Activated CD4-positive, alpha-beta T cell treated with anti-CD3 and anti-CD28 coated beads for 24 hours (primary cell): ENCODE results near the gene CACNB2.
"Not testable (repeated sequence)": the region's sequence is repeated elsewhere in the genome, so short reads cannot be mapped to it uniquely, and the experiment has no call there.

Source experiments
- DNase-seq, 2 donors: peaks; one replicate each; pipeline ENCODE4 v3.0.0-alpha.2; 2020; ENCODE audit warnings: low read depth in 2 of 2

Gene CACNB2

GRCh38 chr10:18144928-18145327, 4.7 kb downstream of the CACNB2 start:
- DNase-seq, result no peak

- no peak for DNase-seq
These were observed 5.4 kb downstream of the CACNB2 start for GRCh38 chr10:18145652-18146051.

- no peak for DNase-seq
These were observed 9.1 kb downstream of the CACNB2 start for GRCh38 chr10:18149196-18149800.

GRCh38 chr10:18151356-18151890, 11.2 kb downstream of the CACNB2 start:
- DNase-seq, result no peak

GRCh38 chr10:18153381-18153780, 13.2 kb downstream of the CACNB2 start:
- DNase-seq, result not testable (repeated sequence)

- no peak for DNase-seq
These were observed 15.1 kb downstream of the CACNB2 start for GRCh38 chr10:18155321-18155720.

GRCh38 chr10:18156797-18157196, 16.6 kb downstream of the CACNB2 start:
- DNase-seq, result not testable (repeated sequence)

GRCh38 chr10:18157881-18158280, 17.7 kb downstream of the CACNB2 start:
- no peak for DNase-seq

GRCh38 chr10:18158773-18159265, 18.6 kb downstream of the CACNB2 start:
- no peak for DNase-seq

GRCh38 chr10:18159557-18159956, 19.3 kb downstream of the CACNB2 start:
- DNase-seq, result no peak

GRCh38 chr10:18162021-18162627, 21.9 kb downstream of the CACNB2 start:
- no peak for DNase-seq

GRCh38 chr10:18164093-18164492, 23.9 kb downstream of the CACNB2 start:
- no peak for DNase-seq

- no peak for DNase-seq
These were observed 24.6 kb downstream of the CACNB2 start for GRCh38 chr10:18164748-18165361.

GRCh38 chr10:18178854-18179483, 38.7 kb downstream of the CACNB2 start:
- no peak for DNase-seq

GRCh38 chr10:18179891-18180290, 39.7 kb downstream of the CACNB2 start:
- DNase-seq, result no peak

- DNase-seq, result not testable (repeated sequence)
These were observed 41.2 kb downstream of the CACNB2 start for GRCh38 chr10:18181382-18181781.

GRCh38 chr10:18185621-18186020, 45.4 kb downstream of the CACNB2 start:
- DNase-seq, result no peak

GRCh38 chr10:18190840-18191239, 50.6 kb downstream of the CACNB2 start:
- no peak for DNase-seq

GRCh38 chr10:18194634-18195033, 54.4 kb downstream of the CACNB2 start:
- DNase-seq, result no peak

GRCh38 chr10:18195060-18195799, 55.0 kb downstream of the CACNB2 start:
- no peak for DNase-seq

- no peak for DNase-seq
These were observed 56.8 kb downstream of the CACNB2 start for GRCh38 chr10:18196806-18197550.
